ENCODE results near the gene FBXO11. TPM values are rescaled to one million over a fixed set of nuclear protein-coding genes. Genes with fewer than 3 reads are reported as not detected.

The FBXO11 gene
- total and polyA plus RNA-seq, 2 of the 4 experiments (the other 2 are of a cell fraction): 27.1 to 29.6 TPM

DNA sequence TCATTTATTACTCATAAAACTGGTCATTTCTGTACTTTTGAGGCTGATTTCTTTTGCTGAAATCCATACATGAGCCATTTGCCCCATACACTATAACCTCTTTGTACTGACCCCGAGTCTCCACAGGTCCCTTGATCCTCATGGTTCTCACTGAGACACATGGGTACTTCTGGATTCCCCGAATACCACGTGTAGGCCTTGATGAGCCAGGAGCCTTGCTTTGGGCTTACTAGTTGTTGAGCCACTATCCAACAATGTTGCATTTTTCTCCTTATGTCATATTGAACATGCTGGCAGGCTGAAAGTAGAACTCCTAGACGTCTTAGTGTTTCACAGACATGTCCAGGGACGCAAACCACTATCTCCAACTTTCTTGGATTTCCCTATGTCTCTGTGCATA, 2.4 kb upstream of the FBXO11 start:
- H4K5ac ChIP-seq (ENCODE audit: low read depth, low read length): no peak overlapping the region
- CTCF ChIA-PET: no interaction called here

More for the DNA sequence above, 2.4 kb upstream of the FBXO11 start:
- Histone ChIP-seq H3K18ac (ENCODE audit: low read depth, low read length) (no peak overlapping the region), H3K27me3 (ENCODE audit: control insufficient read depth, insufficient read depth, low read length) (no peaks in the 10 kb centered on the region), H3K9ac (ENCODE audit: low read depth, low read length) (no peak overlapping the region), H3K9me1 (ENCODE audit: insufficient read depth, low read length) (no peaks in the 10 kb centered on the region), H2BK20ac (ENCODE audit: low read depth, low read length) (no peak overlapping the region), H2BK120ac (ENCODE audit: low read depth, low read length) (no peak overlapping the region), H2BK5ac (ENCODE audit: low read depth, low read length, poor library complexity, severe bottlenecking) (no peak overlapping the region), H2AK5ac (ENCODE audit: low read depth, low read length) (no peak overlapping the region), H3K79me1 (ENCODE audit: low read depth in 1 of 2, low read length in 2 of 2) (peaks cover 3 to 4% of the 10 kb centered on the region in 2 experiments; a peak in 1 of 4 replicates), H2AFZ (replicated peaks; ENCODE audit: low read length, poor library complexity) (no peak overlapping the region), H3K4me2 (ENCODE audit: low read depth, low read length) (no peak overlapping the region), H3K14ac (replicated peaks; ENCODE audit: low read depth, low read length) (no peak overlapping the region), H3K36me3 (ENCODE audit: control insufficient read depth, insufficient read depth, low read length) (no peaks in the 10 kb centered on the region), H4K91ac (ENCODE audit: insufficient read depth, low read depth, low read length) (no peak overlapping the region), H3K56ac (ENCODE audit: extremely low read depth, insufficient read depth, low read length) (no peak overlapping the region), H3K9me3 (ENCODE audit: control insufficient read depth, insufficient read depth, low read length) (no peaks in the 10 kb centered on the region), H2BK15ac (ENCODE audit: low read depth, low read length) (no peak overlapping the region), H3K27ac (ENCODE audit: insufficient read depth, low read length) (no peak overlapping the region), H3K4me3 (ENCODE audit: insufficient read depth, low read depth, low read length) (no peak overlapping the region), H2AK9ac (replicated peaks; ENCODE audit: low read depth, low read length, poor library complexity) (no peak overlapping the region), H4K8ac (ENCODE audit: low read depth in 2 of 2, low read length in 2 of 2) (no peak overlapping the region), H3K4ac (ENCODE audit: low read depth, low read length) (no peak overlapping the region), H3K23ac (ENCODE audit: low read depth, low read length) (no peak overlapping the region), H4K20me1 (ENCODE audit: insufficient read depth, low read length) (peaks cover 14% of the 10 kb centered on the region), H3K4me1 (ENCODE audit: control insufficient read depth, insufficient read depth, low read length) (no peaks in the 10 kb centered on the region)
- in situ Hi-C loops (cut with MboI; ENCODE audit: low sequenced_read_pairs) (no loop called here), dilution Hi-C loops (cut with HindIII; ENCODE audit: low sequenced_read_pairs, unreplicated experiment) (no loop called here), intact Hi-C loops (cut with micrococcal nuclease) (no loop called here)
- POLR2A ChIA-PET (ENCODE audit: unreplicated experiment): no interaction called here
- ATAC-seq (ENCODE audit: low read depth) (no peak), DNase-seq (no peak)
- no TSS peak for BruUV-seq (replicated peaks)
- TF ChIP-seq MAZ (IDR thresholded peaks at IDR 0.05; ENCODE audit: borderline replicate concordance, low read depth, low read length) (no peak), RFX5 (IDR thresholded peaks at IDR 0.05; ENCODE audit: low read depth, low read length) (no peak), RCOR1 (IDR thresholded peaks at IDR 0.05; ENCODE audit: insufficient replicate concordance, low read length) (no peak), CHD1 (IDR thresholded peaks at IDR 0.05; ENCODE audit: low read depth, low read length) (no peak), FOS (IDR thresholded peaks at IDR 0.05; ENCODE audit: low read depth, low read length) (no peak), CEBPB (IDR thresholded peaks at IDR 0.05; ENCODE audit: low read depth, low read length) (no peak), MAFK (IDR thresholded peaks at IDR 0.05; ENCODE audit: low read depth, low read length) (no peak)
- TF ChIP-seq, protein P1, sequence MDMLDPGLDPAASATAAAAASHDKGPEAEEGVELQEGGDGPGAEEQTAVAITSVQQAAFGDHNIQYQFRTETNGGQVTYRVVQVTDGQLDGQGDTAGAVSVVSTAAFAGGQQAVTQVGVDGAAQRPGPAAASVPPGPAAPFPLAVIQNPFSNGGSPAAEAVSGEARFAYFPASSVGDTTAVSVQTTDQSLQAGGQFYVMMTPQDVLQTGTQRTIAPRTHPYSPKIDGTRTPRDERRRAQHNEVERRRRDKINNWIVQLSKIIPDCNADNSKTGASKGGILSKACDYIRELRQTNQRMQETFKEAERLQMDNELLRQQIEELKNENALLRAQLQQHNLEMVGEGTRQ (IDR thresholded peaks at IDR 0.05; ENCODE audit: low read depth, low read length): no peak
- TF ChIP-seq, protein P2, sequence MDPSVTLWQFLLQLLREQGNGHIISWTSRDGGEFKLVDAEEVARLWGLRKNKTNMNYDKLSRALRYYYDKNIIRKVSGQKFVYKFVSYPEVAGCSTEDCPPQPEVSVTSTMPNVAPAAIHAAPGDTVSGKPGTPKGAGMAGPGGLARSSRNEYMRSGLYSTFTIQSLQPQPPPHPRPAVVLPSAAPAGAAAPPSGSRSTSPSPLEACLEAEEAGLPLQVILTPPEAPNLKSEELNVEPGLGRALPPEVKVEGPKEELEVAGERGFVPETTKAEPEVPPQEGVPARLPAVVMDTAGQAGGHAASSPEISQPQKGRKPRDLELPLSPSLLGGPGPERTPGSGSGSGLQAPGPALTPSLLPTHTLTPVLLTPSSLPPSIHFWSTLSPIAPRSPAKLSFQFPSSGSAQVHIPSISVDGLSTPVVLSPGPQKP (IDR thresholded peaks at IDR 0.05; ENCODE audit: borderline replicate concordance, low read depth, low read length): no peak
- WGBS, 2 experiments (ENCODE audit: extremely low coverage in 2 of 2, insufficient read length in 1 of 2): 90% methylated on average over 3 of the region's 5 CpGs; no CpG with 5 or more reads in 1 of the 2 experiments
